OCI-LY7 (cell line): Measurements from ENCODE around the gene OAS1. TPM values are rescaled to one million over a fixed set of nuclear protein-coding genes. Genes with fewer than 3 reads are reported as not detected.

ENCODE experiments used
- BruUV-seq: library from RNA; stranded (reverse); fragments of 400-500 nt; replicated peaks from 2 replicates; lab custom pipeline; 2021; lab: Mats Ljungman, UMichigan
- CTCF ChIA-PET: fragments of 300-600 bp; sonication (Branson Sonifier 250); formaldehyde crosslinking; loops from one replicate; lab custom pipeline; 2022; ENCODE audit warnings: antibody characterized with exemption; ENCODE audit not compliant: unreplicated experiment; lab: Charles Lee
- POLR2A ChIA-PET: fragments of 300-600 bp; sonication (Branson Sonifier 250); formaldehyde crosslinking; loops from one replicate; lab custom pipeline; 2022; ENCODE audit warnings: antibody characterized with exemption; lab: Charles Lee
- DNase-seq: peaks from one replicate; pipeline ENCODE4 v3.0.0-alpha.2; 2015; ENCODE audit warnings: low spot score
- H2AFZ ChIP-seq: fragments of 200-600 bp; sonication (generic), shearing (Covaris generic); 2 replicates; pipeline ENCODE4 v1.6.1; 2014; ENCODE audit warnings: mild to moderate bottlenecking, antibody characterized with exemption, low read length, moderate library complexity
- H3K27ac ChIP-seq: fragments of 200-600 bp; sonication (generic); 2 replicates; pipeline ENCODE4 v1.5.1; 2014; ENCODE audit warnings: mixed run types, low read depth, mild to moderate bottlenecking, moderate library complexity, low read length, inconsistent platforms; ENCODE audit not compliant: poor library complexity, severe bottlenecking
- H3K36me3 ChIP-seq: fragments of 200-600 bp; sonication (generic); 2 replicates; pipeline ENCODE4 v1.6.1; 2014; ENCODE audit warnings: mild to moderate bottlenecking, antibody characterized with exemption, low read length, moderate library complexity, mixed read lengths; ENCODE audit not compliant: insufficient read depth
- H3K4me1 ChIP-seq: fragments of 200-600 bp; sonication (generic); 2 replicates; pipeline ENCODE4 v1.5.1; 2014; ENCODE audit warnings: mild to moderate bottlenecking, low read length; ENCODE audit not compliant: insufficient read depth, poor library complexity, severe bottlenecking
- H3K4me2 ChIP-seq: fragments of 200-600 bp; sonication (generic); 2 replicates; pipeline ENCODE4 v1.6.1; 2014; ENCODE audit warnings: mild to moderate bottlenecking, low read length
- H3K4me3 ChIP-seq: fragments of 200-600 bp; sonication (generic); 2 replicates; pipeline ENCODE4 v1.5.1; 2014; ENCODE audit warnings: mild to moderate bottlenecking, low read depth, low read length; ENCODE audit not compliant: poor library complexity, severe bottlenecking
- H3K79me2 ChIP-seq: fragments of 200-600 bp; sonication (generic); 2 replicates; pipeline ENCODE4 v1.6.1; 2016; ENCODE audit warnings: low read depth, mild to moderate bottlenecking, low read length, moderate library complexity, mixed read lengths; ENCODE audit not compliant: insufficient read depth
- H3K9me2 ChIP-seq: fragments of 200-600 bp; sonication (generic); 2 replicates; pipeline ENCODE4 v1.6.1; 2016; ENCODE audit warnings: mild to moderate bottlenecking, low read length, mixed read lengths; ENCODE audit not compliant: insufficient read depth
- H3K9me3 ChIP-seq: fragments of 200-600 bp; sonication (generic); 2 replicates; pipeline ENCODE4 v1.6.1; 2014; ENCODE audit warnings: mild to moderate bottlenecking, mixed run types, low read length, mixed read lengths
- H4K20me1 ChIP-seq: fragments of 200-600 bp; sonication (generic); 2 replicates; pipeline ENCODE4 v1.6.1; 2014; ENCODE audit warnings: mild to moderate bottlenecking, antibody characterized with exemption, low read length, moderate library complexity, mixed read lengths; ENCODE audit not compliant: insufficient read depth
- CTCF ChIP-seq: fragments of 200-600 bp; sonication (generic); conservative IDR thresholded peaks from 2 replicates; pipeline ENCODE4 v1.5.1; 2014; ENCODE audit warnings: mild to moderate bottlenecking, antibody characterized with exemption, low read length, moderate library complexity, mixed read lengths
- EZH2phosphoT487 ChIP-seq: fragments of 200-600 bp; sonication (generic); IDR thresholded peaks from 2 replicates; pipeline ENCODE4 v1.6.1; 2018; ENCODE audit warnings: low read depth, borderline replicate concordance, mild to moderate bottlenecking, mixed run types, antibody characterized with exemption, low read length, moderate library complexity, mixed read lengths
- intact Hi-C: fragments of 100-400 bp; cut with micrococcal nuclease; formaldehyde crosslinking; loops from one replicate; pipeline ENCODE4 v1.10.0; 2022; ENCODE audit not compliant: unreplicated experiment
- total RNA-seq, 2 experiments: library from RNA; depleted of rRNA in 1 of 2; stranded (reverse); fragments of >200 nt in 1 of 2; shearing (Covaris generic) in 1 of 2; gene quantifications; 2 replicates each; pipeline ENCODE4 v1.2.3, GENCODE V29; 2014 to 2022

Gene OAS1
- total RNA-seq, 2 experiments from 2014 or later: 49.6 to 56.3 TPM

- BruUV-seq: no TSS peak
- POLR2A ChIA-PET: interaction anchor here (0.8 kb wide), 1 partner anchor 17 kb away, joined by 3 read pairs; no protein-coding TSS in a partner anchor
- intact Hi-C loops: no loop called here
- H4K20me1 ChIP-seq: no peaks in the 10 kb centered on the region
- no peak overlapping the region for H3K4me3 ChIP-seq
- no peak overlapping the region for H3K27ac ChIP-seq
- no peaks in the 10 kb centered on the region for H3K9me2 ChIP-seq
- H3K79me2 ChIP-seq: no peaks in the 10 kb centered on the region
- TF ChIP-seq CTCF: no peak
- no peak for TF ChIP-seq EZH2phosphoT487
- H2AFZ ChIP-seq: no peak overlapping the region
- no peak overlapping the region for H3K4me2 ChIP-seq
- no peaks in the 10 kb centered on the region for H3K9me3 ChIP-seq
- CTCF ChIA-PET: no interaction called here
- H3K36me3 ChIP-seq: no peaks in the 10 kb centered on the region
- no peak for DNase-seq
- peaks cover 8% of the 10 kb centered on the region for H3K4me1 ChIP-seq
Measured at GRCh38 chr12:112965643-112966042, 58.9 kb downstream of the OAS1 start.

- Histone ChIP-seq H3K9me3 (no peaks in the 10 kb centered on the region), H3K4me1 (no peaks in the 10 kb centered on the region), H4K20me1 (no peaks in the 10 kb centered on the region), H3K4me3 (no peak overlapping the region), H3K36me3 (no peaks in the 10 kb centered on the region), H2AFZ (no peak overlapping the region), H3K9me2 (no peaks in the 10 kb centered on the region), H3K27ac (no peak overlapping the region), H3K4me2 (no peak overlapping the region), H3K79me2 (no peaks in the 10 kb centered on the region)
- ChIA-PET POLR2A (no interaction called here), CTCF (no interaction called here)
- no peak for TF ChIP-seq EZH2phosphoT487
- TF ChIP-seq CTCF: no peak
- intact Hi-C loops: no loop called here
- no TSS peak for BruUV-seq
- DNase-seq: no peak
Measured at GRCh38 chr12:112967306-112967705, 60.5 kb downstream of the OAS1 start.

- Histone ChIP-seq H3K9me2 (no peaks in the 10 kb centered on the region), H3K79me2 (no peaks in the 10 kb centered on the region), H4K20me1 (no peaks in the 10 kb centered on the region), H3K4me3 (no peak overlapping the region), H3K9me3 (no peaks in the 10 kb centered on the region), H2AFZ (no peak overlapping the region), H3K4me2 (no peak overlapping the region), H3K27ac (no peak overlapping the region), H3K36me3 (no peaks in the 10 kb centered on the region), H3K4me1 (no peaks in the 10 kb centered on the region)
- BruUV-seq: no TSS peak
- no peak for TF ChIP-seq CTCF
- TF ChIP-seq EZH2phosphoT487: no peak
- ChIA-PET POLR2A (no interaction called here), CTCF (no interaction called here)
- DNase-seq: no peak
- intact Hi-C loops: no loop called here
Measured at GRCh38 chr12:112967858-112968257, 61.1 kb downstream of the OAS1 start.

Other genes with a start within 250 kb of the OAS1 start
- not detected in 2 replicates for gene RPH3A, start 115.2 kb upstream of the OAS1 start, total RNA-seq (2014; rRNA removed; shearing (Covaris generic))
- gene RPH3A, start 115.2 kb upstream of the OAS1 start, total RNA-seq (2022): not detected in 2 replicates
- gene OAS3, start 31.5 kb downstream of the OAS1 start, total RNA-seq (2014; rRNA removed; shearing (Covaris generic)): 0.79 and 4.7 TPM in 2 replicates
- 5.4 and 9.2 TPM in 2 replicates for gene OAS3, start 31.5 kb downstream of the OAS1 start, total RNA-seq (2022)
- 22.7 and 33.2 TPM in 2 replicates for gene OAS2, start 71.6 kb downstream of the OAS1 start, total RNA-seq (2014; rRNA removed; shearing (Covaris generic))
- 46.8 and 52.6 TPM in 2 replicates for gene OAS2, start 71.6 kb downstream of the OAS1 start, total RNA-seq (2022)
- gene DTX1, start 149.8 kb downstream of the OAS1 start, total RNA-seq (2014; rRNA removed; shearing (Covaris generic)): 263 and 293 TPM in 2 replicates
- 510 and 535 TPM in 2 replicates for gene DTX1, start 149.8 kb downstream of the OAS1 start, total RNA-seq (2022)
- 69.1 and 89.1 TPM in 2 replicates for gene RASAL1, start 228.8 kb downstream of the OAS1 start, total RNA-seq (2014; rRNA removed; shearing (Covaris generic))
- 67.5 and 74.4 TPM in 2 replicates for gene RASAL1, start 228.8 kb downstream of the OAS1 start, total RNA-seq (2022)
- 14.0 and 26.9 TPM in 2 replicates for gene CFAP73, start 242.8 kb downstream of the OAS1 start, total RNA-seq (2014; rRNA removed; shearing (Covaris generic))
- 37.4 and 39.2 TPM in 2 replicates for gene CFAP73, start 242.8 kb downstream of the OAS1 start, total RNA-seq (2022)